AML-193 (cell line): ENCODE results near the gene FRAS1.
A peak's percentile ranks its signal among the peaks of the same experiment; 100 is the strongest.
"Not testable (repeated sequence)": the region's sequence is repeated elsewhere in the genome, so short reads cannot be mapped to it uniquely, and the experiment has no call there.

Source experiments
- DNase-seq, 2 experiments: peaks; one replicate each; lab custom pipeline; 2025; lab: John Stamatoyannopoulos, UW

The FRAS1 gene

DNA sequence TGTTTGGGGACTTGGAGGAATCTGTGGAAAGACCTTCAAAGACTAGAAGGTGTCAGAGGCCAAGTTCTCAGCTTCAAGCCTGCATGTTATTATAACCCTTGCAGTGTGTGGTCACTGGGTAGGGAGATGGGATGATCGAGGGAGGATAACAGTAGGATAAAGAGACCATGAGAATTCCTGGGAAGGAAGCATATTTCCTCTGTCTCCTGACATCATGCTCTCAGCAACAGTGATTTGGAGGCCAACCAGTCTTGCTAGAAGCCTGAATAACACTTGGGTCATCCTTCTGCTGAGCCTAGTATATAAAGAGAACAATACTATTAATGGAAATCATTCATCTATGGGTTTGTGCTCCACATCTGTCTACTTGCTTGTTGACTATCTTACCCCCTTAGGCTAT, 453.6 kb downstream of the FRAS1 start:
- DNase-seq, result no peak

DNA sequence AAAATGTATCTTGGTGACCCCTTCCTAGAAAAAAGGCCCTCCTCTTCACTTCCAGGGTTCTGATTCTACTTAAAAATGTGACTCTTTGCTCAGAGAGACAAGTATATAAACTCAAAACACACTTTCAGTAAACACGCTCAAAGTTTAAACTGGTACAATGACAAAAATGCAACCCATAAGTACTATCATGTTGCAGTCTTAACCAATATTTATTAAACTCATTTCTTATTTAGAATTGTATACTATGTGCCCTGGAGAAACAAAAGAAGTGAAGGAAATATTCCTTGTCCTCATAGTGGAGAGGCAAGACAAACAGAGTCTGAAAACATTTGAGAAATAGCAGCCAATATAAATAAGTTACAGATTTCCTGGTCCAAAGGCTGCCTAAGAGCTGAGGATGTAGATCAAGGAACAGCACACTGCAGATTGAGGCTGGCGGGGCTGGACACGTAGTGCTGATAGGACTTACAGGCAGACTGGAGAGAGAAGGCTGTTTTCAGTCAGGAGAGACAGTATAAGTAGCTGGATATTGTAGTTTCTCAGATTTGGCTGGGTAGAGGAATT, 455.3 kb downstream of the FRAS1 start:
- DNase-seq, result no peak

DNA sequence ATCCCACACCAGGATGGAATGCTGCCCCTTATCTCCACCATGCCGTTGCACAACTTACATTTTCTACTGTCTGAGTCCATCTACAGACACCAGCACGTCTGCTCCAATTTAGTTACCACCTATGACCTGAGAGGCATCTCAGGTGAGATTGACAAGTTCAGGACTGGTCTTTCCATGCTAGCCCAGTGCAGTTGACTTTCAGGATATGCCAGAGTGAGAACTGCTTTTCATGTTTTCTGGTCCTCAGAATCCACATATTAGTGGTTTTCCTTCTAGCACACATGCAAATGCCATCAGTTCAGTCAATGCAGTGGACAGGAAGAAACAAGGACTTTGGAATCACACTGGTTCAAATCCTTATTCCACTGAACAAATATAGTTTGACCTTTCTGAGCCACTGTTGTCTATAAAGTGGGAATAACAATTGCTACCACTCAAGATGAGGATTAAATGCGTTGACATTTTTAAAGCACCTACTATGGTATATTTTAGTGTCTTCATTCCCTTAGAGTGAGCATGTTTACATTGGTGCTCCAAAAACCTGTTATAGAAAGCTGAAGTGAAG, 456.4 kb downstream of the FRAS1 start:
- no peak for DNase-seq

DNA sequence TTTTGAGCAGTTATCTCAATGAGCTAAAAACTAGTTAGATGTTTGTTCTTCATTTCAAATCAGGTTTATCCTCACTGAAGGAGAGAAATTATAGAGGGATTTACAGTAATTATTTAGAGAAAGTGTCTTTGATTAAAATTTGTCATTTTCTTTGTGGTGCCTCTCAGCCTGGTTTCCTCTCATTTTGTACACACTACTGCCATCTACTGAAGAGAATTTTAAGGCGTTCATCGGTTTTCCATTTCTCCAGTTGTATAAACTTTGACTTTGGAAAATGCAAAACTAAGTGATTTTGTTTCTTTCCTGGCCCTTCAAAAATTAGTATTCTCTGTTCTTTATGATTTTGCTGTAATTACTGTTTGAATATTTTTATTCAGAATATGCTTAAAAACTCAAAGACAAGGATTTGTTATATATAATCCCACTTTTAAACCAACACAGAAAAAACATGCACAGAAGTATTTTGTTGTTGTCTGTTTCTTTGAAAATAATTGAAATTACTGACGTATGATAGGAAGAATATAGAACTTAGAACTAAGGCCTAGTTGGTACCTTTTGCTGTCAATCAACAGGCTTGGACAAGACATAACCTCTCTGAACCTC, 460.0 kb downstream of the FRAS1 start:
- peak; percentile 19 to 42 for DNase-seq

DNA sequence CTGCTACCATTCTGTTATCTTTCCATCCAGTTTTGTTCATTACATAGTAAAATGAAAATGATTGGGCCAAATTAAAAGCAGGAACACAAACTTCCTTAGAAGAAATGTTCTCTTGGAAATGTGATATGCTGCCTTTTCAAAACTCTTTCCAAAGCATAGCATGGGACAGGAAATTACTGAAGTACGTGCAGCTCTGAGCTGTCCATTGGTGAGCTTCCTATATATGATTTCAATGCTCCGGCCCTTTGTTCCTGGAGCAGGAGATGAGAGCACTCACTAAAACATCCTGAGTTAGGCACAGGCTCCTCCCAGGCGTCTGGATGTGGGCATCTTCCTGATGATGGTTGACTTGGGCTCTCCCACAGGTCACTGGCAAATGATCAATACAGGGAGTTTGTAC, 461.4 kb downstream of the FRAS1 start:
- no peak for DNase-seq

- DNase-seq, result no peak
Observed at GRCh38 chr4:78519962-78520361, 462.8 kb downstream of the FRAS1 start.

- DNase-seq, result no peak
Observed at GRCh38 chr4:78520808-78521226, 463.7 kb downstream of the FRAS1 start.

GRCh38 chr4:78524009-78524408, 466.9 kb downstream of the FRAS1 start:
- no peak for DNase-seq

- no peak for DNase-seq
Observed at GRCh38 chr4:78525559-78525958, 468.4 kb downstream of the FRAS1 start.

GRCh38 chr4:78527103-78527502, 470.0 kb downstream of the FRAS1 start:
- DNase-seq, result no peak

- no peak for DNase-seq
Observed at GRCh38 chr4:78527555-78527954, 470.4 kb downstream of the FRAS1 start.

DNA sequence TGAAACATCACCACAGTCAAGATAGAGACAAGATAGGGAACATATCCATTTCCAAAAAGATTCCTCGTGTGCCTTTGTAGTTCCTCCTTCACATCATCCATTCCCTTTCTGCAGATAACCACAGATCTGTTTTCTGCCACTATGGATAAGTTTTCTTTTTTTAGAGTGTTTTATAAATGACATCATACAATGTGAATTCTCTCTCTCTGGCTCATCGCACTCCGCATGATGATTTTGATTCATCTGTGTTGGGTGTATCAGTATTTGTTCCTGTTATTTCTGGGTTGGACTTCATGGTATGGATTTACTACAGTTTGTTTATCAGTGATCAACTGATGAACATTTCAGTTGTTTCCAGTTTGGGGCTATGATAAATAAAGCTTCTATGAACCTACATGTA, 471.2 kb downstream of the FRAS1 start:
- DNase-seq, result no peak

- DNase-seq, result no peak
Observed at GRCh38 chr4:78529569-78530209, 472.6 kb downstream of the FRAS1 start.

GRCh38 chr4:78532046-78532445, 474.9 kb downstream of the FRAS1 start:
- DNase-seq, result peak; percentile 71 to 78

- DNase-seq, result no peak
Observed at GRCh38 chr4:78533854-78534253, 476.7 kb downstream of the FRAS1 start.

DNA sequence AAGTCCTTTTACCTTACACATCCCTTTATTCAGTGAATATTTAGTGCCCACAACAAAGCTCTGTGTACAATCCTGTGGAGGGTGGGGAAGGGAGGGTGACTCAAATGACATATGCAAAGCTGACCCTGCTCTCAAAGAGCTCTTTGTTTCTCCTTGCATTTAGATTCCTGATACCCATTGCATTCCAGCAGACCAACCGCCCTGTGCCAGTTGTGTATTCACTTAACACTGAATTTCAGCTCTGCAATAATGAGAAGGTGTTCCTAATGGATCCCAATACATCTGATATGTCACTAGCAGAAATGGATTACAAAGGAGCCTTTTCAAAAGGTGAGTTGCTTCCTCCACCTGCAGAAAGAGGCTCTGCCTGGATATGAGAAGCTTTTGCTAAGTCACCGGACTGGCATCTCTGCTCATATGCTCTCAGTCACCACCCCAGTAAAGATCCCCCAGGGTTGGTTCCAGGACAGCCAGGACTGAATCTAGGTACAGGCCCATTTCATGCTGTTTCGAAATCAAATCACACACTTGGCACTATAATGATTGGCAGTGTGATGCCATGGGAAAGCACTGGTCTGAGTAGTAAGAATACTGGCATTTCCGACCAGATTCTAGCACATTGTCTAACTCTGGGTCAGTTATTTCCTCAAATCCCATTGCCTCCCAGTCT, 477.3 kb downstream of the FRAS1 start:
- no peak for DNase-seq

DNA sequence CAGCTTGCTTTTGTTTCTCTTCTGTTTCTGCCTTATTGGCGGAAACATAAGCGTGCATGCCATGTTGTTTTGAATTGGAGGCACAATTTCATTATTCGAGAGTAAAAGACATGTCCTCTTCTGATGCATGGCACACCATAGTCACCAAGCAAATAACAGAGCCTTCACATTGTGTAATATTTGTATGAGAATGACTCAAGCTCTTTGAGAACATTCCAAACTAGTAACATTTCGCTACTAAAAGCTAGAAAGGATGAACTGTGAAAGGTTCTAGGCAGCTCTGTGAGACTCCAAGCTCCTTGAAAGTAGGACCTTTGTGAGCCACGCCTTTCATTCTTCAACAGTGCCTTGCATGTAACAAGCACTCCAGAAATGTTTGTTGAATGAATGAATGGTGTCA, 485.2 kb downstream of the FRAS1 start:
- DNase-seq, result no peak

- DNase-seq, result no peak
Observed at GRCh38 chr4:78543424-78544125, 486.5 kb downstream of the FRAS1 start.

- DNase-seq, result no peak
Observed at GRCh38 chr4:78544678-78545077, 487.6 kb downstream of the FRAS1 start.

DNA sequence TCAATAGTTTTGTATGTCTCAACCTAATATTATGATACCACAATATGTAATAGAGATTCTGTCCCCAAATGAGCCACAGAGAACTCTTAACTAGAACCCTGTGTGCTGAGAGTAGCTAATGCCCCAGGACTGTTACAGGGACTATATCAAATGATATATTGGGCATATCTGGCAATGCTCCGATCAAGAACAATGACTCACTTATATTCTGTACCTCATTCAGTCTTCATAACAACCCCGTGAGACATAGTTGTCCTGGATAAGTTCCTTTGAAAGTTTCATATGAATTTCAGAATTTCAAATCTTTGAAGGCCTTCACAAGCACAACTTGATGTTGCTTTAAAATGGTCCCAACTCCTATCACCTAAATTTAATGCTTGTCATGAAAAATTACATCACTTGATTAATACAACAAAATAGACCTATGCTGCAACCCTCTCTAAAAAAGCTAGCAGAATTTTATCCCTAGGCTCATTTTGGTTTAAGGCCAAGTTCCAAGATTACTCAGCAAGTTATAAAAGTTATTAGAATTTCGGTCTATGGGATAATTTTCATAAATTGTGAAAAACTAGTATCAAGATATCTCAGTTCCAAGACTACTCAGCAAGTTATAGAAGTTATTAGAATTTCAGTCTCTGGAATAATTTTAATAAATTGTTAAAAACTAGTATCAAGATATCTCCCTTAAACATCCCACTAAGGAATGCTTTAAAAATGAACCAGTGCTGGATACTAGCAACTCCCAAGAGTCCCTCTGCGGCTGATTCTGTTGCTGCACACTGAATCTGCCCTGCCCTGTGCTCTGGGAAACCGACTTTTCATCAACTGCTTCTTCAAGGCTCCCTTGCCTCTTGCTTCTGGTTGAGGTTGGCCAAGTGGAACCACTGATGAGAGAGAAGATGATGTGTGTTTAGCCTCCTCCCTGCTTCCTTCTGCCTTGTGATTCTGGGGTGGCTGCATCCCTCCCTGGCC, 488.4 kb downstream of the FRAS1 start:
- DNase-seq, result no peak

GRCh38 chr4:78547899-78548298, 490.8 kb downstream of the FRAS1 start:
- not testable (repeated sequence) for DNase-seq
